ENCODE data around the gene ABCB6. TPM values are rescaled to one million over a fixed set of nuclear protein-coding genes. Genes with fewer than 3 reads are reported as not detected.
A peak's percentile ranks its signal among the peaks of the same experiment; 100 is the strongest.

The ABCB6 gene
- total and polyA plus RNA-seq, 7 donors: 24.4 to 64.9 (median 42.2) TPM

GRCh38 chr2:219174146-219174545 is 44.6 kb downstream of the ABCB6 start:
- 75 to 80% (median 80%) methylated on average over 3 of the region's 3 CpGs for WGBS, 3 donors
- DNase-seq (no peak), ATAC-seq (no peak)
- H3K4me1 ChIP-seq: peaks cover 46% of the 10 kb centered on the region
- peak overlapping the region; percentile 9 for H3K27ac ChIP-seq
- H3K9me3 ChIP-seq: no peaks in the 10 kb centered on the region
- no peaks in the 10 kb centered on the region for H3K27me3 ChIP-seq (ENCODE audit: insufficient read depth in 3 of 3, low read length in 2 of 3)
- intact Hi-C loops (cut with DNase I): loop anchor here (10.0 kb wide), 3 partner anchors 191 to 779 kb away; partner anchors contain the start of genes CHPF (in 1 of the 2), CTDSP1 (in 1 of the 2) and TMEM198 (in 1 of the 2)
- peaks cover 0 to 40% of the 10 kb centered on the region in 2 donors for H3K36me3 ChIP-seq (ENCODE audit: insufficient read depth in 1 of 2, low read depth in 1 of 2)
- H3K4me3 ChIP-seq: no peak overlapping the region
- no peak for TF ChIP-seq CTCF (IDR thresholded peaks at IDR 0.05)

- Histone ChIP-seq H3K4me1 (peaks cover 41% of the 10 kb centered on the region), H3K27ac (no peak overlapping the region), H3K36me3 (ENCODE audit: insufficient read depth in 1 of 2, low read depth in 1 of 2) (peaks cover 0 to 40% of the 10 kb centered on the region in 2 donors), H3K4me3 (no peak overlapping the region), H3K9me3 (no peaks in the 10 kb centered on the region), H3K27me3 (ENCODE audit: insufficient read depth in 3 of 3, low read length in 2 of 3) (no peaks in the 10 kb centered on the region)
- no peak for ATAC-seq
- DNase-seq: no peak
- WGBS, 3 donors: 87 to 92% (median 87%) methylated on average over 6 of the region's 6 CpGs
- TF ChIP-seq CTCF (IDR thresholded peaks at IDR 0.05): no peak
- intact Hi-C loops (cut with DNase I): loop anchor here (10.0 kb wide), 3 partner anchors 192 to 778 kb away; partner anchors contain the start of genes CHPF (in 1 of the 2), CTDSP1 (in 1 of the 2) and TMEM198 (in 1 of the 2)
Measured at GRCh38 chr2:219173176-219173575, 45.6 kb downstream of the ABCB6 start.

GRCh38 chr2:219172231-219173154 is 46.3 kb downstream of the ABCB6 start:
- no peak for TF ChIP-seq CTCF (IDR thresholded peaks at IDR 0.05)
- Histone ChIP-seq H3K36me3 (ENCODE audit: insufficient read depth in 1 of 2, low read depth in 1 of 2) (peaks cover 0 to 40% of the 10 kb centered on the region in 2 donors), H3K4me3 (no peak overlapping the region), H3K4me1 (peaks cover 41% of the 10 kb centered on the region), H3K27me3 (ENCODE audit: insufficient read depth in 3 of 3, low read length in 2 of 3) (no peaks in the 10 kb centered on the region), H3K27ac (peak overlapping the region; percentile 75), H3K9me3 (no peaks in the 10 kb centered on the region)
- 82 to 87% (median 83%) methylated on average over 16 of the region's 16 CpGs for WGBS, 3 donors
- DNase-seq: no peak
- ATAC-seq: no peak
- intact Hi-C loops (cut with DNase I): loop anchor here (10.0 kb wide), 3 partner anchors 192 to 778 kb away; partner anchors contain the start of genes CHPF (in 1 of the 2), CTDSP1 (in 1 of the 2) and TMEM198 (in 1 of the 2)

- peak overlapping the region; percentile 75 for H3K27ac ChIP-seq
Measured at GRCh38 chr2:219171231-219171651, 47.5 kb downstream of the ABCB6 start.

More at GRCh38 chr2:219171231-219171651, 47.5 kb downstream of the ABCB6 start:
- Histone ChIP-seq H3K27me3 (ENCODE audit: insufficient read depth in 3 of 3, low read length in 2 of 3) (no peaks in the 10 kb centered on the region), H3K4me3 (no peak overlapping the region), H3K36me3 (ENCODE audit: insufficient read depth in 1 of 2, low read depth in 1 of 2) (peaks cover 0 to 40% of the 10 kb centered on the region in 2 donors), H3K4me1 (peaks cover 41% of the 10 kb centered on the region), H3K9me3 (no peaks in the 10 kb centered on the region)
- ATAC-seq (peak; percentile 75 to 87 (median 82)), DNase-seq (peak; percentile 66 to 84)
- peak; percentile 73 for TF ChIP-seq CTCF (IDR thresholded peaks at IDR 0.05)
- WGBS, 3 donors: 15 to 32% (median 17%) methylated on average over 6 of the region's 6 CpGs
- intact Hi-C loops (cut with DNase I): loop anchor here (10.0 kb wide), 3 partner anchors 194 to 776 kb away; partner anchors contain the start of genes CHPF (in 1 of the 2), CTDSP1 (in 1 of the 2) and TMEM198 (in 1 of the 2)

All from psoas muscle (tissue), 8 donors.